C4-2B (cell line): ENCODE data around the gene RPP40.

Experiments used
- CTCF ChIP-seq: fragments of 450-650 bp; conservative IDR thresholded peaks from 2 replicates; pipeline ENCODE4 v1.5.1; 2017; ENCODE audit warnings: mild to moderate bottlenecking
- ZFX ChIP-seq: fragments of 450-650 bp; IDR thresholded peaks from 2 replicates; pipeline ENCODE4 v1.6.1; 2017

- TF ChIP-seq CTCF (no peak), ZFX (no peak)
These were observed 28.3 kb downstream of the RPP40 start for GRCh38 chr6:4975506-4975905.
